ENCODE data around the gene JAZF1.
"Not testable (repeated sequence)": the region's sequence is repeated elsewhere in the genome, so short reads cannot be mapped to it uniquely, and the experiment has no call there.

The JAZF1 gene

GRCh38 chr7:27925573-27926201 is 254.9 kb downstream of the JAZF1 start:
- DNase-seq = no peak

GRCh38 chr7:27923642-27923980 is 257.0 kb downstream of the JAZF1 start:
- no peak for DNase-seq

- DNase-seq = no peak
Measured at GRCh38 chr7:27922907-27923641, 257.5 kb downstream of the JAZF1 start.

GRCh38 chr7:27922389-27922788 is 258.2 kb downstream of the JAZF1 start:
- not testable (repeated sequence) for DNase-seq

GRCh38 chr7:27921081-27921836 is 259.3 kb downstream of the JAZF1 start:
- peak; percentile 91 for DNase-seq

GRCh38 chr7:27920281-27920946 is 260.2 kb downstream of the JAZF1 start:
- peak; percentile 5 for DNase-seq

GRCh38 chr7:27918503-27918902 is 262.1 kb downstream of the JAZF1 start:
- no peak for DNase-seq

GRCh38 chr7:27917774-27918314 is 262.8 kb downstream of the JAZF1 start:
- no peak for DNase-seq

- DNase-seq = no peak
Measured at GRCh38 chr7:27917119-27917518, 263.5 kb downstream of the JAZF1 start.

- DNase-seq = no peak
Measured at GRCh38 chr7:27916372-27916771, 264.2 kb downstream of the JAZF1 start.

- DNase-seq = no peak
Measured at GRCh38 chr7:27914409-27914808, 266.2 kb downstream of the JAZF1 start.

- no peak for DNase-seq
Measured at GRCh38 chr7:27912751-27913150, 267.8 kb downstream of the JAZF1 start.

GRCh38 chr7:27911920-27912319 is 268.7 kb downstream of the JAZF1 start:
- no peak for DNase-seq

- DNase-seq = no peak
Measured at GRCh38 chr7:27910326-27910725, 270.3 kb downstream of the JAZF1 start.

GRCh38 chr7:27908534-27909165 is 271.9 kb downstream of the JAZF1 start:
- DNase-seq = no peak

GRCh38 chr7:27906385-27907091 is 274.1 kb downstream of the JAZF1 start:
- DNase-seq = no peak

- no peak for DNase-seq
Measured at GRCh38 chr7:27905951-27906350, 274.6 kb downstream of the JAZF1 start.

- no peak for DNase-seq
Measured at GRCh38 chr7:27901028-27901760, 279.4 kb downstream of the JAZF1 start.

- no peak for DNase-seq
Measured at GRCh38 chr7:27900006-27900405, 280.6 kb downstream of the JAZF1 start.

- DNase-seq = no peak
Measured at GRCh38 chr7:27899601-27900000, 281.0 kb downstream of the JAZF1 start.

- DNase-seq = peak; percentile 8
Measured at GRCh38 chr7:27897441-27897847, 283.2 kb downstream of the JAZF1 start.

Data from NCI-H146 (cell line).